ENCODE results near the gene KCNQ2.

The KCNQ2 gene

GRCh38 chr20:63403403-63404105, 68.9 kb downstream of the KCNQ2 start:
- no peak for DNase-seq (ENCODE audit: low read depth)

- DNase-seq (ENCODE audit: low read depth) = no peak
Measured at GRCh38 chr20:63402860-63403220, 69.6 kb downstream of the KCNQ2 start.

- no peak for DNase-seq (ENCODE audit: low read depth)
Measured at GRCh38 chr20:63402181-63402859, 70.1 kb downstream of the KCNQ2 start.

DNA sequence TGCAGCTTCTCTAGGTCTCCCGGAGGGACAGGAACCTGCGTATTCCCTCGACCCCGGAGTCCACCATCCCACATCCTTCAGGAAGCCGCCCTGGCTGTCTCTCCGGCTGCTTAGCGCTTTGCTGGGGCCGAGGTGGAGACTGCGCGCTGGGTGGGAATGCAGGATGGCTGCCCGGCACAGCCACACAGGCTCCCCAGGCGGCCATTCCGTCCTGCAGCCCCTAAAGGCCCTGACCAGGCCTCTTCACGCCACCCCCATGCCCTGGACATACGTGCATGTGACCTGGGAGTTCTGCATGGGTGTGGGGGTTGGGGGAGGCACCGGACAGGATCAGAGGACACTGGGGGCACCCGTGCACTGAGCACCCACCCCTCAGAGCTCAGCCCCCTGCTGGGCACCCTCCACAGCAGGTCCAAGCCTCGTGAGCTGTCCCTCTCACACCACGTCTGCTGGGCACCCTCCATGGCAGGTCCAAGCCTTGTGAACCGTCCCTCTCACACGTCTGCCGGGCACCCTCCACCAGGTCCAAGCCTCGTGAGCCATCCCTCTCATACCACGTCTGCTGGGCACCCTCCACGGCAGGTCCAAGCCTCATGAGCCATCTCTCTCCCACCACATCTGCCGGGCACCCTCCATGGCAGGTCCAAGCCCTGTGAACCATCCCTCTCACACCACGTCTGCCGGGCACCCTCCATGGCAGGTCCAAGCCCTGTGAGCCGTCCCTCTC, 70.9 kb downstream of the KCNQ2 start:
- no peak for DNase-seq (ENCODE audit: low read depth)

DNA sequence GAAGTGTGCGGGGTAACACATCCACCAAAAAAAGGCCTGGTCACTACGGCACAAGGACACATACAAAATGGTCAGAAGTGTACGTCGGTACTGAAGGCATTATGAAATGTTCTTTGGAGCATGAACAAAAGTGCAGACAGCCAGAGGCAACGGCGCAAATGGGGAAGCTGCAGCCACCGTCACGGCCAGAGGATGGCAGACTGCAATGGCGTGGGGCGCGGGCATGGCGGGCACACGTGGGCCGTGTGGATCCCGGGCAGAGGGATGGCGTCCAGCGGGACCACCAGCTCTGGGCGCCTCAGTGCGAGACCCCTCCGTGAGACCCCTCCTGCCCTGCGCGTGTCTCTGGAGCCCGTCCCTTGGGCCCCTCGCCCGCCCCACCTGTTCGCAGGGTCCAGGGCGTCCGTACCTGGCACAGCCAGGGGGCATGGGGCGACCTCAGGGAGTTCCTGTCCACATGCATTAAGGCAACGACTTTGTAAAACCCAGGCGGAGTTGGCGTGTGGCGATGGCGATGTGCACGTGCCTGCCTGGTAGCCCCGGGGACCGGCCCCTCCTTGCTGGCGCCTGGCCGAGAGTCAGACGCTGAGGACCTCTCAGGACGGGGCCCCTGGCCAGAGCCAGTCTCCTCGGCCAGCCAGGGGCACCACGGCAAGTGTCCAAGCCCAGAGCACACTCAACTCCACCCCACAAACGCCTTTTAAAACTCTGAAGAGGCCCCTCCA, 71.8 kb downstream of the KCNQ2 start:
- no peak for DNase-seq (ENCODE audit: low read depth)

DNA sequence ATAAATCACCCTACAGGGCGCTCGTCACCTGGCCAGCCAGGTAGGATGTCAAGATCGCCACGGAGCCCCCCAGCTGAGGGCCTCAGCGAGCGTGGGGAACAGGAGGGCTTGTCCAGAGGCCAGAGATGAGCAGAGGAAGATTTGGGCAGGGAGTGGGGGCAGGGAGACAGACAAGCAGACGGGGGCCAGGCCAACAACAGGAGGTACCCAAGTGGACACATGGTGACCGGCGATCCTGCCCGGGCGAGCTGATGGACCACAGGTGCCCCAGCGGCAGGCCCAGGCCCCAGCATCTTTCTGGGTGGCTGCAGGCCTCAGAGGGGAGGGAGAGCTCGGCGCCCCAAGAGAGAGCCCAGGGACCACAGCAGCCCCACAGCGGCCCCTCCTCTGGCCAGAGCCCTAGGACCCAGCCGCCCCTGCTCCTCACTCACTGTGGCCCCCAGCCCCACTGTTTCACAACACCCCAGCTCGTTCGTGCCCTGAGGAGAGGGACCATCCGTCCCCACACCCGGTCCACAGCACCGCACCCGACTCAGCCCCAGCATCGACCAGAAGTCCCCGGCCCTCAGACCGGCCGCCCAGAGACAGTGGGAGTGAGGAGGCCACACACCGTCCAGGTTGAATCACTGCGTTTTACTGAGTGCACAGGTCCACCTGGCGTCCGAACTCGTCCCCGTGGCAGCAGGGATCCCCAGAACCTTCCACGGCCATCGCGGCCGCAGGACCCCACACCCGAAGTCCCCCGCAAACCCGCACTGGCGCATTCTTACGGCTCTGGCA, 72.7 kb downstream of the KCNQ2 start:
- DNase-seq (ENCODE audit: low read depth) = no peak

DNA sequence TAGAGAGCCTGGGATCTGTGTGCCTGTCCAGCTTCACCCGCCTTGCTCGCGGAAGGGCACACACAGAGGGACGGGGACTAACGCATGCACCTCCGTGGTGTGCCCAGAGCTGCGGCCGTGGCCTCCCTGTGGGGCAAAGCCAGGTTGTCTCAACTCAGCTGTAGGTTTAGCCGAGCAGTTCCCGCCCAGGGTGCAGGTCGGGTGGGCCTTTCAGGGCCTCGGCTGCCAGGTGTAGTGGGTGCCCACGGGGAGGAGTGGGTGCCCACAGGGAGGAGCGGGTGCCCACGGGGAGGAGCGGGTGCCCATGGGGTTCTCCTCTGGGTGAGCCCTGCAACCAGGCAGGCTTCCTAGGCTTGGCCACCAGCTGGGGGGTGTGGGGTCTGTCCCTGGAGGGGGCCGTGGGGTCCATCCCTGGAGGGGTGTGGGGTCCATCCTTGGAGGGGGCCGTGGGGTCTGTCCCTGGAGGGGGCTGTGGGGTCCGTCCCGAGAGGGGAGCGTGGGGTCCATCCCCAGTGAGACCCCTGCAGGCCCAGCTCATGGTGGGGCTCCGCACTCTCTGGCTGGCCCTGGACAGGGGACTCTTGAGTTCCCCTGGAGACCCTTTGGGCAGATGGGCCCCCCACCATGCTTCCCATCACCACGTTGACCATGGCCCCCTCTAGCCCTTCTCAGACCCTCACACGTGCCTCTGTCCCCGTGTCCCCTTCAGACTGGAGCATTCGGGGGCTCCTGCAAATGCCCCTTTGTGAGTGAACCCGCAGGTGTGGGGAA, 73.5 kb downstream of the KCNQ2 start:
- DNase-seq (ENCODE audit: low read depth) = no peak

GRCh38 chr20:63397946-63398450, 74.5 kb downstream of the KCNQ2 start:
- DNase-seq (ENCODE audit: low read depth) = no peak

- DNase-seq (ENCODE audit: low read depth) = no peak
Measured at GRCh38 chr20:63397155-63397843, 75.2 kb downstream of the KCNQ2 start.

DNA sequence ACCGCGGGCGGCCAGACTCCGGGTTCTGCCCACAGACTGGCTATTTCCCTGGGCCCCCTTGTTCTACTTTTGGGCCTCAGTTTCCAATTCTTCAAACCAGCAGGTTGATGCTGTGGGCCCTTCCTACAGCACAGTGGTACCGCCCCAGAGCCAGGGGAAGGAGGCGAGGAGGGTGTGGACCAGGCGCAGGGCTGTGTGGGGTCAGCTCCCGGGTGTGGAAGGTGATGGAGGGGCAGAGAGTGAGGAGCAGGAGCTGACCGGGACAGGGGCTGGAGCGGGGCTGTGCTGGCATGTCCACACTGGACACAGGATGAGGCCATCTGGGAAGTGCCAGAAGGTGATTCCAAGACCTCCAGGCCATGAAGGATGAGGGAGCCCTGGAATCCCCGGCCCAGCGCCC, 76.2 kb downstream of the KCNQ2 start:
- DNase-seq (ENCODE audit: low read depth) = no peak

DNA sequence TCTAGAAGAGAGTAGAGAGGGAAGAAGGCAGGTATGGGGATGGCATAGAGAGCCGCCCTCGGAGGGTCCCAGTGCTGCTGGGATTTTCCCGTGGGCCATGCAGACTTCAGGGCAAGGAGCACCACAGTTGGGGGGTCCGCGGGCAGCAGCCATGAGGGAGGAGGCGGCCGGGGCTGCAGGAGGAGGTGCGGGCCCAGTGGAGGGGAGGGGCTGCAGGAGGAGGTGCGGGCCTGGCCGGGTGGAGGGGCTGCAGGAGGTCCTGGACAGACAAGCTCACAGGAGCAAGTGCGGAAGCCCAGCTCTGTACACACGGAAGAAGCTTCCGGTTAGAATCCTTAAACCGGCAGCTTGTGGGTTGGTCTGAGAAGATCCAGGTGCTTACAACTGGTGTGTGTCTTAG, 76.7 kb downstream of the KCNQ2 start:
- no peak for DNase-seq (ENCODE audit: low read depth)

- no peak for DNase-seq (ENCODE audit: low read depth)
Measured at GRCh38 chr20:63394920-63395455, 77.5 kb downstream of the KCNQ2 start.

GRCh38 chr20:63394069-63394919, 78.2 kb downstream of the KCNQ2 start:
- DNase-seq (ENCODE audit: low read depth) = no peak

DNA sequence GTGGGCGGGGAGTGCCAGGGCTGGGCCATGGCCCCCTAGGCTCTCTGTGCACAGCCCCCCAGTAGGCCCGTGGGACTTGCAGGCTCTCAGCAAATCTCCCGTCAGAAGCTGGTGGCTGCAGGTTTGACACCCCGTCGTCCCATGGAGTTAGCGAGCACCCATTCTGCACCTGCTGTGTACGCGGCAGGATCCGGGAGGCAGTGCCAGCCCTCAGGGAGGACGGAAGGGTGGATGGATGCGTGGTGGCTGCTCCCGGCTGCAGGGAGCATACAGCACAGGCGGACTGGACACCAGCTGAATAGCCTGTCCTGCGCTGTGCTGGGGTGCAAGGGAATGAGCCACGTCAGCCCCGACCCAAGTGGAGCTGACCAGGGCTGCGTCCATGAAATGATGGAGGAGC, 78.9 kb downstream of the KCNQ2 start:
- no peak for DNase-seq (ENCODE audit: low read depth)

- no peak for DNase-seq (ENCODE audit: low read depth)
Measured at GRCh38 chr20:63392465-63393365, 79.7 kb downstream of the KCNQ2 start.

DNA sequence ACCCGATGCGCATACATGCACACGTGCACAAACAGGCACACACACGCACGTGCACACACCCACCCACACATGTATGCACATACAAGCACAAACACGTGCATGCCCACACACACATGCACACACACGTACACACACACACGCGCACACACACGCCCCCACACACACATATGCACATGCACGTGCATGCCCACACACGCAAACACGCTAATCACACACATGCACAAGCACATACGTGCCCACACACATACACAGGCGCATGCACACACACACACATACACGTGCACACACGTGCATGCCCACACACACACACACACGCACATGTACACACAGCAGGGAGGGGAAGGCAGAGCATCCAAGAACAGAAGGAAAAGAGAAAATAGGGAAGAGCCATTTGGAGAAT, 84.5 kb downstream of the KCNQ2 start:
- DNase-seq (ENCODE audit: low read depth) = no peak

DNA sequence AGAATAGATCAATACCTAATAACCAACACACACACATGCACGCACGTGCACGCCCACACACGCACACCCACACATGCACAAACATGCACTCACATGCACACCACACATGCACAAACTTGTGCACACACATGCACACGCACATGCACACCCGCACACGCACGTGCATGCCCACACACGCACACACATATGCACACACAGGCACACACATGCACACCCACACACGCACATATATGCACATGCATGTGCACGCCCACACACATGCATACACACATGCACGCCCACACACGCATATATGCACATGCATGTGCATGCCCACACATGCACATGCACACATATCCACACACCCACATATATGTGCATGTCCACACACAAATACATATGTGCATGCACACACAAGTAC, 85.1 kb downstream of the KCNQ2 start:
- no peak for DNase-seq (ENCODE audit: low read depth)

- DNase-seq (ENCODE audit: low read depth) = no peak
Measured at GRCh38 chr20:63386491-63386890, 86.0 kb downstream of the KCNQ2 start.

All from HS-5 (cell line).